CD1c-positive myeloid dendritic cell (primary cell): ENCODE measurements around the gene ETHE1.

Experiments
- DNase-seq: peaks from one replicate; pipeline ENCODE4 v3.0.0-alpha.2; 2016; ENCODE audit errors: extremely low spot score

Gene ETHE1, protein sequence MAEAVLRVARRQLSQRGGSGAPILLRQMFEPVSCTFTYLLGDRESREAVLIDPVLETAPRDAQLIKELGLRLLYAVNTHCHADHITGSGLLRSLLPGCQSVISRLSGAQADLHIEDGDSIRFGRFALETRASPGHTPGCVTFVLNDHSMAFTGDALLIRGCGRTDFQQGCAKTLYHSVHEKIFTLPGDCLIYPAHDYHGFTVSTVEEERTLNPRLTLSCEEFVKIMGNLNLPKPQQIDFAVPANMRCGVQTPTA

DNA sequence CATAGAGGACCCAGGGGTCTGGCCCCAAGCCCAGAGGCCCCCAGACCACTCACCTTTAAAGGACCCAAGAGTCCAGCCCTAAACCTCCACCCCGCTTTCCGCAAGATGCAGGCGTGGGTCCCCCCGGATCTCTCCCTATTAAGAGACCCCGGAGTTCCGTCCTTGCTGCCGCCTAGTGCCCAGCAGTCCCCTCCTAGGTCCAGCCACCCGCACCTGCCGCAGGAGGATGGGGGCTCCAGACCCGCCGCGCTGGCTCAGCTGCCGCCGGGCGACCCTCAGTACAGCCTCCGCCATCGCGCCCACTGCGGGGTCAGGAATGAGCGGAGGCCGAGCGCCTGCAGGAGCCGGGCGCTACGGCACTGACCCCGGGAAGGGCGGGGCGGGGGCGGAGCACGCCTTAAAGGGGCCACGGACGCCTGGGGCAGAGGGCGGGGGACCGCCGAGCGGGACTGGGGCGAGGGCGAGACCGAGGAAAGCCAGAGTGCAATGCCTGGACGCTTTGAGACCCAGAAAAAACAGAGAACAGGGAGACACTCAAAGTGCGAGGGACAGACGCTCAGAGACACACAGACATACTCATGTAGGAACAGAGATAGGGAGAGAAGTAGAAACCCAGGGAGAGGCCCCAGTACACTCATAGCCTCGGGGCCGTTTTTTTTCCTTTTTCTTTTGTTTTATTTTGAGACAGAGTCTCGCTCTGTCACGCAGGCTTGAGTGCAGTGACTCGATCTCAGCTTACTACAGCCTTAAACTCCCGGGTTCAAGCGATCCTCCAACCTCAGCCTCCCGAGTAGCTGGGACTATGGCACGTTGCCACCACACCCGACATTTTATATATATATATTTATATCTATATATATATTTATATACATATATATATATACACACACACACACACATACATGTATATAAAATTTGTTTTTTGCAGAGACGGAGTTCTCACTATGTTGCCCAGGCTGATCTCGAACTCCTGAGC lies at the start of gene ETHE1:
TSS of gene ETHE1 (minus strand) at position 318 of the 976 bp plus-strand sequence. CDS start at position 294, 24 bp downstream.
- DNase-seq = peak; percentile 71

DNA sequence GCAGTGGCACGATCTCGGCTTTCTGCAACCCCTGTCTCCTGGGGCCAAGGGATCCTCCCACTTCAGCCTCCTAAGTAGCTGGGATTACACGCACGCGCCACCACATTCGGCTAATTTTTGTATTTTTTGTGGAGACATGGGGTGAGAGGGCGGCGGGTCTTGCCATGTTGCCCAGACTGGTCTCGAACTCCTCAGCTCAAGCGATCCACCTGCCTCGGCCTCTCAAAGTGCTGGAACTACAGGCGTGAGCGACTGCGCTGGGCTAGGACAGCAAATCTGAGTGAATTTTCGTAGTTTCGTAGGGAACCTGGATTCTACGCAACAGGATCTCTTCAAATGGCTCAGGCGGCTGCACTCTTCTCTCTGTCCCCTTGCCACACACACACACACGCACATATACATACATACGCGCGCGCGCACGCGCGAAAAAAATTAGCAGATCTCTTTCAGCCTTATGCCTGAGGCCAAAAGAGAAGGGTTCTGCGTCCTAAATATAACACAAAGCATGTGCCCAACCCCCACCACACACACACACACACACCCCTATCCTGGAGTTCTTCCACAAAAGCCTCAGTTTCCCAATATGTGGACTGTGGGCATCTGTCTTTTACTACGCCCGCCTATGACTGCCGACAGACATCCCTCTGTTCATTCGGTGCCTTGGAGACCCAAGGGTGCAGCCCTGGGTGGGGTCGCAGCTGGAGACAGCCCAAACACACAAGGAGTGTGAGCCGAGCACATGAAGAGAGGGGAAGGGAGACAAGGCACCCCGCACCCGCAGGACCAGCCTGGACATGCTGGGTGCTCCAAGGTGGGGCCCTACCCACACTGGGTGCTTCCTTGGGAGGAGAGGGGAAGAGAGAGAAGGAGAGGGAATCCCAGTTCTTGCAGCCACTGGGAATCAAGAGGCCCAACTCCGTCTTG lies 49.2 kb upstream of the ETHE1 start:
- DNase-seq = no peak

DNA sequence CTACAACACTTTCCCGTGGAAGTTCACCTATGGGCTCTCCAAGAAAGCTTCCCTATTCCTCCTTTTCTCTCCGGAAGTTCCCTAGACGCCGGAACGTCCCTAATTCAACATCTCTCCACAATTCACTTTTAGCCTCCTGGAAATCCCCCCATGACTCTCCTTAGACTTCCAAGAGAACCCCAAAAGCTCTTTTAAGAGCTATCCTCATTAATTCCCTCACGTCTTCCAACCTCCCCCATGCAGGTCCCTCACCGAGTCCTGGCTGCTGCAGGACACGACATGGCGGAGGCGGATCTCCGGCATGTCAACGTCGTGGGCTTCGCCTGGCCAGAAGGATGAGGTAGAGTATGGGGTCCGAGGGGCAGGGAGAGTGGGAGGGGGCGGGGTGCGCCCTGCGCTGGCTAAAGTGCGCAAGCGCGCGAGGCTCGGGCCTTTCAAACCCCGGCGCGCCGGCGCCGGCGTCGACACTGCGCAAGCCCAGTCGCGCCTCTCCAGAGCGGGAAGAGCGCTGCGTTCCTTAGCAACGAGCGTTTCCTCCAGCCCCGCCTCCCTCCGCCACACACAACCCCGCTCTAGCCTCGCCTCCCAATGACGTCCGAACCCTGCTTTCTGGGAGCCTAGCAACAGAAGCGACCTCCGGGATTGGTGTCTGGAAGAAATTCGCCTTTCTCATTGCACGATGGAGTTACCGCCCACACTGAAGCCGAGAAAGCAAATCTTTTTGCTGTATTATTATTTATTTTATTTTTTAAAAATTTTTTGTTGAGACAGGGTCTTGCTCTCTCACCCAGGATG lies 48.4 kb upstream of the ETHE1 start, which contains the start of the genes PINLYP and XRCC1:
TSS of gene PINLYP (plus strand) at position 646 of the 795 bp plus-strand sequence. CDS start 1,391 bp downstream, outside the sequence.
TSS of gene XRCC1 (minus strand) at position 372 of the 795 bp plus-strand sequence. CDS start at position 303, 69 bp downstream.
- DNase-seq = peak; percentile 99

DNA sequence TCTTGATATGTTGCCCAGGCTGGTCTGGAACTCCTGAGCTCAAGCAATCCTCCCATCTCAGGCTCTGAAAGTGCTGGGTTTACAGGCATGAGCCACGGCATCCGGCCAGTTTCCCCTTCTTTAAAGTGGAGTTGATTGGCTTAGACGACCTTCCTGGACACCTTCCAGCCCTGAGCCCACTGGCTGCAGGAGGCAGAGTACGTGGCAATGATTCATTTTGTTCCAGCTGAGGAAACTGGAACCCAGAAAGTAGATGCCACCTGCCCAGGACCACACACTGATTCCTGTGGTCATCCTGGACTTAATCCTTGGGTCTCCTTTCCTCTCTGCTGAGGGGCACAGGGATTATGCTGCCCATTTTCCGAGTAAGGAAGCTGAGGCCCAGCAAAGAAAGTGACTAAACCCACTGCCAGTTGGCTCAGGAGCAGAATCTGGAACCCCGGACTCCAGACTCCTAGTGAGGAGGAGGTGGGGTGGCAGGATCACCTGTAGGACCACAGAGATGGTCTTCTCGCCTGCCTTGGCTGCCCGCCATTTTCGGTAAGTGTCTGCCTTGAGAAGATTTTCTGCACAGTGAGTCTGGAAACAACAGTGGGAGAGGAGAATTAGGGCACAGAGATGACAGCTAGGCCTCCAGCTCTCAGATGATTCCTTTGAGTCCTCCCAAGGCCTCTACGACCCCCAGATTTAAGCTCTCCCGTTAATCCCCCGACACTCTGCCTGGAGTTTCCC lies 47.6 kb upstream of the ETHE1 start:
- no peak for DNase-seq

DNA sequence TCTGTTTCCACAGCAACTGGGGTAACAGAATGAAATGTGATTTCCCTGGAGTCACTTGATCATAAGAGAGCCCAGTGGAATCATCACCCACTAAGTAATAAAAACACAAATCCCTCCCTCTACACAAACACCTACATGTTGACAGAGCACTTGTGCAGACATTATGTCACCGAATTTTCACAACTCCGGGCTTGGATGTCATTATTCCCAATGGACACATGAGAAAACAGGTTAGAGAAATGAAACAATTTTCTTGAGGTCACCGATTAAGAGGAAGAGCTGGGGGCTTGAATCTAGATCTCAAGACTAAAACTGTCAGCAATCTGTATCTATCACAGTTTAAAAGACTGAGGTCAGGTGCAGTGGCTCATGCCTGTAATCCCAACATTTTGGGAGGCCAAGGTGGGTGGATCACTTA lies 45.2 kb upstream of the ETHE1 start:
- no peak for DNase-seq

DNA sequence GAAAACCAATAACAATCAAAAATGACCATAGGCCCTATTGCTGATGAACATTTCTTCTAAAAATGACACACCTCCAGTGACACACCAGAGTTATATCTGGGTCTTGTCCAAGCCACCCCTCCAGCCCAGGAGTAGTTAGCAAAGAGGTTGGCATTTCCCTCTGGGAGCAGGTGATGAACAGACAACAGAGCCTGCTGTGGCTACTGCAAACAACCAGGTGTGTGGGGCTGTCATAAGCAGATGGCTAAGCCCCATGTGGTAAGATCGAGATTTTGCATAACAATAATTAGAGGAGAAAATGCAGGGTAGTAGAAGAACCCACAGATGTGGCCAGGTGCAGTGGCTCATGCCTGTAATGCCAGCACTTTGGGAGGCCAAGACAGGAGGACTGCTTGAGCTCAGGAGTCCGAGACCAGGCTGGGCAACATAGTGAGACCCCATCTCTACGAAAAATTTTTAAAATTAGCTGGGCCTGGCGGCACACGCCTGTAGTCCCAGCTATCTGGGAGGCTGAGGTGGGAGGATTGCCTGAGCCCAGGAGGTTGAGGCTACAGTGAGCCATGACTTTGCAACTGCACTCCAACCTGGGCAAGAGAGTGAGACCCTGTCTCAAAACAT lies 43.3 kb upstream of the ETHE1 start:
- no peak for DNase-seq

DNA sequence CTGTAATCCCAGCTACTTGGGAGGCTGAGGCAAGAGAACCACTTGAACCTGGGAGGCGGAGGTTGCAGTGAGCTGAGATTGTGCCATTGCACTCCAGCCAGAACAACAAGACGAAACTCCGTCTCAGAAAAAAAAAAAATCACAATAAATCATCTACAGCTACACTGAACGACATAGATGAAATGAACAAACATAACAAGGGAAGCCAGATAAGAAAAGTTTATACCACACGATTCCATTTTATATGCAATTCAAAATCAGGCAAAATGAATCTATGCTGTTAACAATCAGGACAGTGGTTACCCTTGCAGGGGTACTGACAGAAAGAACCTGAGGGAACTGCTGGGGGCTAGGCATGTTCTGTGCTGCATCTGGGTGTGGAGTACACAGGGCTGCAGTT lies 42.7 kb upstream of the ETHE1 start:
- no peak for DNase-seq

DNA sequence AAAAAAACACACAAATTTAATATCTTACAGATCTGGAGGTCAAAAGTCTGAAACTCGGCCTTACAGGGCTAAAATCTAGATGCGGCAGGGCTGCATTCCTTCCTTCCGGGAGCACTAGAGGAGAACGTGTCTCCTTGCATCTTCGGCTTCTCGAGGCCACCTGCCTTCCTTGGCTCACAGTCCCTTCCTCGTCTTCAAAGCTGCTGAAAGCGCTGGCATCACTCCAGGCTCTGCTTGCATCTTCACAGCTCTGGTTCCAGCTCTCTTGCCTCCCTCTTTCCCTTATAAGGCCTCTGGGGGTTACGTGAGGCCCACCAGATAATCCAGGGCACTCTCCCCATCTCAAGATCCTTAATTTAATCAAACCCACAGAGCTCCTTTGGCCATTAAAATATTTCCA lies 37.8 kb upstream of the ETHE1 start:
- DNase-seq = no peak

DNA sequence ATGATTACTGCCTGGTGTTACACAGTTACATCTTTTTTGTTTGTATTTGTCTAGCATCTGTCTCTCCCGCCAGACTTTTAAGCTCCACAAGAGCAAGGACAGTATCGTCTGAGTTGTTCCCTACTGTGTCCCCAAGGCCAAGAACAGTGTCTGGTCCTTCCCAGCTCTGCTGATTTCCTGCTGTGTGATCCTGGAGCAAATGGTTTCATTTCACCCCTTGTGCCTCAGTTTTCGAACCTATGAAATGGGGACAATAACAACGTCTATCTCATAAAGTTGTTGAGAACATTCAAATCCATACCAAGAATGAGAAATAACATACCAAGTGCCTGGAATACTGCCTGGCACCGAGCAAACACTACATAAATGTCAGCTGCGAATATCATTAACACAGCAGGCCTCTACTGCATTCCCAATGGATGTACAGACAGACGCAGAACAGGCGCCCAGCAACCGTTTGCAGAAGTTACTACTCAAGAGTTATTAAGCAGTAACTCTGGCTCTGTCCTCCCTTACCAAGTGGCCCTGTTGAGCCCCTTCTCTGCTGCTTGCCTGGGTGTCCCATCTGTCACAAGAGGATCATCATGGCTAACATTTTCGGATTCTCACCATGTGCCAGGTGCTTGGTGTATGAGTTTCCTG lies 36.9 kb upstream of the ETHE1 start:
- no peak for DNase-seq

DNA sequence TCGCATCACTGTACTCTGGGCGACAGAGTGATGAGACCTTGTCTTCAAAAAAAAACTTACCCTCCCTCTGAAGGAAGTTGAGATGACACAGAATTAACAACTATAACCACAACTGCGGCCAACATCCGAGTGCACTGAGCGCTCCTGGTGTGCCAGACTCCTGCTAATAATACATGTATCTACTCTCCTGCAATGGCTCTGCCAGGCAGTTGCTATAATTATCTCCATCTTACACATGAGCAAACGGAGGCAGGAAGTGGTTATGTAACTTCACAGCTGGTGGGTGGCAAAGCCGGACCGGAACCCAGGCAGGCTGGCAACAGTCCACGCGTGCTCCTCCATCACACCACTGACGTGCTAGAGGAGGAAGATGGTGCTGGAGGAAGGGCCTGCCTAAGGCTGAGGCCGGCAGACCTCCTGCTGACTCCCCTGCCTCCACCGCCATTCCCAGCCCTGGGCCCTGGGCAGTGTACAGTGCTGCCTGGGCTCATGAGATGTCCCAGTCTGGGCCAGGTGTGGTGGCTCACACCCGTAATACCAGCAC lies 35.8 kb upstream of the ETHE1 start:
- peak; percentile 85 for DNase-seq

DNA sequence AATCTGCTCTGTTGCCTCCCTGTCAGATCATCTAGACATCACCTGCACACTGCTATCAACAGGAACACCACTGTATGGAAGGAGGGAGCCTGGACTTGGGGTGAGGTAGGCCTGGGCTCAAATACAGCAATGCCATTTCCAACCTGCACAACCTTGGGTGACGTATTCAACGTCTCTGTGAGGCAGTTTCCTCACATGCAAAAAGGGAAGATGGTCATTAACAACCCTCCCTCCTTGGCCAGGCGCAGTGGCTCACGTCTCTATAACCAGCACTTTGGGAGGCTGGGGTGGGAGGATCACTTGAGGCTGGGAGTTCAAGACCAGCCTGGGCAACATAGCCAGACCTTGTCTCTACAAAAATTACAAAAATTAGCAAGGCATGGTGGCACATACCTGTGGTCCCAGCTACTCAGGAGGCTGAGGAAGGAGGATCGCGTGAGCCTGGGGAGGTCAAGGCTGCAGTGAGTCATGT lies 35.3 kb upstream of the ETHE1 start:
- DNase-seq = peak; percentile 37

DNA sequence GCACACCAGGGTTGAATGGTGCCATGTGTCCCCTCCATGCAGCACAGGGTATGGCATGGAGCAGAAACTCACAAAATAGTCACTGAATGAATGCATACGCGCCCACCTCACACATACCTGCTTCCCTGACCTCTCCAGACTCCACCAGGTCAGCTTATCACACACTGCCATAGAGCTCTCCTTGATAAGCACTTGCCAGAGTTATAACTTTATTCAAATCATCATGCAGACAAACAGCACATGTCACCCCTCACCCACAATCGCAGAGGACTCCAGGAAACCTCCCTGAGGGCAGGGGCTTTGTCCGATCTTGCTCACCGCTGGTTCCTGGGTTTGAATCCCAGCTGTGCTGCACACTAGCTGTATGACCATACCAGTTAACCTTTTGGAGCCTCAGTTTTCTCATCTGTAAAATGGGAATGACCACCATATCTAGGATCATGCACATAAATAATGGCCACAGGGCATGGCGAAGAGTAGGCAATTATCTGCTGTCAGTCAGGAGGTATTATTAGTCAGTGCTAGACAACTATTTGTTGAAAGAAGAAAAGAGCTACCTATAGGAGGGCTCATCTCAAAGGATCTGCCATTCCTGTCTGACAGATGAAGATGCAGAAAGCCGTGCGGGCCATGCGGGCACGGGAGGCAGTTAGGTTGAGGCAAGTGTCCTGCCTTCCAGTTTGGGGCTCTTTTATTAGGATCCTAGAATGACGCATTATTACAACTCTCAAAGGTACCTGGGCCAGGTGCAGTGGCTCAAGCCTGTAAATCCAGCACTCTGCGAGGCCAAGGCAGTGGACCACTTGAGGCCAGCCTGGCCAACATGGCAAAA lies 34.4 kb upstream of the ETHE1 start:
- no peak for DNase-seq

DNA sequence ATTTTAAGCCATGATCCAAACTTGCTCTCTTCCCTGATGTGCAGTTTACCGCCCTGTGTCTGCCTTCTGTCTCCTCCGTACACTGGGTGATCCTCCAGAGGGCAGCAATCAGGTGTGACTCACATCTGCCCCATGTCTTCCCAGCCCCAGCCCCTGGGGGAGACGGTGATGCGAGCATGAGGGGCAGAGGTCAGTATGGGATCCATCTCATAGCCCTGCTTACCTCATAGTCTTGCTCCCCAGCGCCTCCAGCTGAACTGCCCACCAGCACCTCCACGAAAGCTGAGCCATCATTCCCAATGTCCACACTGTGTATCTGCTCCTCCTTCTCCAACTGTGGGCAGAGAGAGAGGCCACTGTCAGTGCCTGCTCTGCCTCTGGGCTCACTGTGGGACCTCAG lies 33.7 kb upstream of the ETHE1 start:
- no peak for DNase-seq

DNA sequence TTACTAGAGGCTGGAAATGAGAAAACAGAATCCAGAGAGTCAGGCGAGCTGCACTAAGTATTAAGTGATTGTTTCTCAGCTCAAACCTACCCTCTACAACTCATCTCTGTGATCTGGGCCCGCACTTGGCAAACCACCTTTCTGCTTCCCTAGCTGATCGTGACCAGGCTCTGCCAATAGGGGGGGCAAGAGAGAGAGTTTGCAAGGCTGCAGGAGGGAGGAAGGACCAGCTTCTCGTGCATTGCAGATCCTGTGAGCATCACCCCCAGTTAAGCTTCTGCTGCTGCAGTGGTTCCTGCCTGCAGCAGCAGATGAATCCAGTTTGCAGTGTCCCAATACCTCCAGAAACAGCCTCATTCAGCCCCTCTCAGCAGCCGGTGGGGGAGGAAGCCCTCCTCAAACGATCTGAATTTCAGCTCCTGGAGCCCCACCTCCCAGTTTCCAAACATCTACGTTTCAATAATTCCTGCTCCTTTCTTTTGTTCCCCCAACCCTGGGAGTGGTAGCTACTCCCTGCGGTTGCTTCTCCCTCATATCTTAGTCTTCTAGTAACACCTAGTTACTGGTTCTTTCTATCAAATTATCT lies 28.3 kb upstream of the ETHE1 start:
- peak; percentile 83 for DNase-seq

DNA sequence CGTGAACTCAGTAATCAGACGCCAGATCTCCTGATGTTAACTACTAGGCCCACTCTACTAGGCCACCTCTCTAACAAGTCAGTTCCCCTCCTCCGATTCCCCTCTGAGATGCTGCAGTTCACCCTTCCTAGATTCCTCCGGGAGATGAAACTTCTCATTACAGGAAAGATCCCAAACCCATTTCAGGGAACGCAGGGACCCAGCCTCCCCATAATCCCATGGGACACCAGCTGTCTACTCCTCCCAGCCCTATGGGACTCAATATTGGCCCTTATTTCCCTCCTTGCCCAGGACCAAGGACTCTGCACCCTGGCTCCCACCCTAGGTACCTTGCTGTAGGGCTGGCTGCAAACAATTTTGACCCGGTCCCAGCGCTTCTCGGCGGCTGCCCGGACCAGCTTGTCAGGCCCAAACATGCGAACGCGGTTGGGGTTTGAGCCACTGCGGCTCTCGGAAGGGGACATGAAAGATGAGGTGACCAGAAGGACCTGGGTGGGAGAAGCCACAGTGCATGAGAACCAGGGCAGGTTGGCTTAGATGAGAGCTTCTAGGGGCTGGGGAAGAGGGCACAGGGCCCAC lies 27.4 kb upstream of the ETHE1 start:
- no peak for DNase-seq

DNA sequence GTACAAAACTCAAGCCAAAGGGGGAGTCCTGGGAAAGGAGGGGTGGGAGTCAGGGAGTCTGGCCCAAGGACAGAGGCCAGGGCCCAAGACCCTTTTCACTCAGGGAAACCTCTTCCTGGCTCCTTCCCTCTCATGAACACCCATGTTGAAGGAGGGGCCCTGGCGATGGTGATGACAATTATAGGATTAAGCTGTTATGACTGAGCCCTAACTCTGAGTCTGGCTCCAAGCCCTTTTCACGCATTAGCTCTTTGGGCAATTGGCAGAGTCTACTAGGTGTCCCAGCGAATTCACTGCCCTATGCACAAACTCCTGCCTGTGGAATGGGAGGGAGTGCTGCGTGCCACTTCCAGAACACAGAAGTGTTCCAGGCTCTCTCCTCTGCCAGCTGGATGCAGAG lies 26.7 kb upstream of the ETHE1 start:
- DNase-seq = no peak

DNA sequence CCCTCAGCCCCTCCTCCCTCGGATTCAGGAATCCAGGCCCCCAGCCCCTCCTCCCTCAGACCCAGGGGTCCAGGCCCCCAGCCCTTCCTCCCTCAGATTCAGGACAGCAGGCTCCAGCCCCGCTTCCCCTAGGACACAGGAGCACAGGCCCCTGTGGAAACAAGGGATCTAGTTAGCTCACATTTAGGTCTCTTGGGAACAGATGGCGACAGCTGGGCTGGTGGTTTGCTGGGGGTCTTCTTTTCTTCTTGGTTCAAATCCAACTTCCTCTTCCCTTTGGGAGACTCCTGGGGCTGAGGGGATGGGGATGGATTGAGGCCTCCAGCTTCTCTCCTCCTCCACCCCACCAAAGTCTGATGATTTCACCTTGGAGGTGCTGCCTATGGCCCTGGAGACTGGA lies 25.6 kb upstream of the ETHE1 start:
- no peak for DNase-seq
